SK-N-SH (cell line): Measurements from ENCODE around the gene PLD3. TPM values are rescaled to one million over a fixed set of nuclear protein-coding genes. Genes with fewer than 3 reads are reported as not detected.

Experiments
- CTCF ChIA-PET: fragments of 300-600, 350-600 bp; formaldehyde crosslinking; extraction: SDS; loops from one replicate; lab custom pipeline; 2021; lab: Yijun Ruan, JAX
- POLR2A ChIA-PET: fragments of 350-600 bp; sonication (Branson Sonifier 250); formaldehyde crosslinking; extraction: SDS; loops from one replicate; lab custom pipeline; 2020; ENCODE audit warnings: antibody characterized with exemption, inconsistent platforms; lab: Yijun Ruan, JAX
- DNase-seq: peaks from one replicate; pipeline ENCODE4 v3.0.0; 2012
- H2AFZ ChIP-seq: fragments of 200-600 bp; sonication (generic); 2 replicates; pipeline ENCODE4 v1.8.1; 2016; ENCODE audit warnings: antibody characterized with exemption, mild to moderate bottlenecking, low read depth
- H3F3A ChIP-seq: fragments of 200-600 bp; sonication (generic); replicated peaks from 2 replicates; pipeline ENCODE3; 2016; ENCODE audit warnings: antibody characterized with exemption, mild to moderate bottlenecking; ENCODE audit not compliant: insufficient read depth
- H3K27ac ChIP-seq, 2 experiments: fragments of 200-500 bp in 1 of 2; fragments of 200-600 bp in 1 of 2; sonication (Bioruptor generic) in 1 of 2; sonication (generic), shearing (Covaris generic) in 1 of 2; 2 replicates each; pipeline versions ENCODE4 v1.5.1 to v1.6.1; 2014 to 2016; ENCODE audit warnings: low read depth in 2 of 2, inconsistent platforms in 1 of 2, low read length in 1 of 2, mild to moderate bottlenecking in 1 of 2, mixed read lengths in 1 of 2
- H3K27me3 ChIP-seq: fragments of 200-600 bp; sonication (generic), shearing (Covaris generic); 2 replicates; pipeline ENCODE4 v1.6.1; 2016; ENCODE audit warnings: mixed run types; ENCODE audit not compliant: insufficient read depth
- H3K36me3 ChIP-seq, 2 experiments: fragments of 200-500 bp in 1 of 2; fragments of 200-600 bp in 1 of 2; sonication (Bioruptor generic) in 1 of 2; sonication (generic) in 1 of 2; replicated peaks in 1 of 2; 2 replicates each; pipeline versions ENCODE3 to v1.5.1; 2014 to 2016; ENCODE audit warnings: low read length in 1 of 2, mild to moderate bottlenecking in 1 of 2; ENCODE audit not compliant: insufficient read depth in 2 of 2, control insufficient read depth in 1 of 2
- H3K4me1 ChIP-seq, 2 experiments: fragments of 200-500 bp in 1 of 2; fragments of 200-600 bp in 1 of 2; sonication (Bioruptor generic) in 1 of 2; sonication (generic), shearing (Covaris generic) in 1 of 2; 2 replicates each; pipeline versions ENCODE4 v1.5.1 to v1.6.1; 2014 to 2016; ENCODE audit warnings: low read depth in 1 of 2, low read length in 1 of 2, mixed run types in 1 of 2; ENCODE audit not compliant: insufficient read depth in 2 of 2, control insufficient read depth in 1 of 2
- H3K4me2 ChIP-seq: fragments of 200-600 bp; sonication (generic), shearing (Covaris generic); 2 replicates; pipeline ENCODE4 v1.6.1; 2017; ENCODE audit warnings: mixed run types
- H3K4me3 ChIP-seq, 2 experiments: fragments of 200-500 bp in 1 of 2; fragments of 200-600 bp in 1 of 2; sonication (Bioruptor generic) in 1 of 2; sonication (generic), shearing (Covaris generic) in 1 of 2; 2 replicates each; pipeline versions ENCODE4 v1.5.1 to v1.8.1; 2014 to 2016; ENCODE audit warnings: low read depth in 2 of 2, inconsistent platforms in 1 of 2, low read length in 1 of 2, mild to moderate bottlenecking in 1 of 2, mixed read lengths in 1 of 2, moderate library complexity in 1 of 2
- H3K79me2 ChIP-seq: fragments of 200-600 bp; sonication (generic); 2 replicates; pipeline ENCODE4 v1.8.1; 2017; ENCODE audit warnings: mild to moderate bottlenecking; ENCODE audit not compliant: insufficient read depth
- H3K9ac ChIP-seq: fragments of 200-600 bp; sonication (generic); 2 replicates; pipeline ENCODE4 v1.6.1; 2017; ENCODE audit warnings: mixed run types
- H3K9me2 ChIP-seq: fragments of 200-600 bp; sonication (generic); 2 replicates; pipeline ENCODE4 v1.6.1; 2017; ENCODE audit warnings: mixed run types
- H3K9me3 ChIP-seq: fragments of 200-600 bp; sonication (generic); 2 replicates; pipeline ENCODE4 v1.6.1; 2017; ENCODE audit warnings: mixed run types, mild to moderate bottlenecking, moderate library complexity
- H4K20me1 ChIP-seq: fragments of 200-600 bp; sonication (generic); 2 replicates; pipeline ENCODE4 v1.6.1; 2017; ENCODE audit warnings: mild to moderate bottlenecking, mixed run types; ENCODE audit not compliant: insufficient read depth
- CHD2 ChIP-seq: fragments of 150-350 bp; IDR thresholded peaks from 2 replicates; pipeline ENCODE4 v1.6.1; 2018; ENCODE audit warnings: low read length; ENCODE audit not compliant: partially characterized antibody
- ELF1 ChIP-seq: IDR thresholded peaks from 2 replicates; pipeline ENCODE4 v1.4.0; 2012
- FOXJ3 ChIP-seq: sonication (generic); formaldehyde crosslinking; IDR thresholded peaks from 2 replicates; pipeline ENCODE4 v1.5.1; 2020; ENCODE audit warnings: mild to moderate bottlenecking, missing genetic modification reagents
- FOXM1 ChIP-seq: IDR thresholded peaks from 2 replicates; pipeline ENCODE4 v1.4.0; 2012; ENCODE audit warnings: low read depth, mild to moderate bottlenecking
- GABPA ChIP-seq: IDR thresholded peaks from 2 replicates; pipeline ENCODE4 v1.4.0; 2012; ENCODE audit warnings: low read depth, mild to moderate bottlenecking
- GATA2 ChIP-seq: sonication (generic); formaldehyde crosslinking; IDR thresholded peaks from 2 replicates; pipeline ENCODE4 v1.5.0; 2020; ENCODE audit warnings: mild to moderate bottlenecking, missing genetic modification reagents
- JUND ChIP-seq: IDR thresholded peaks from 2 replicates; pipeline ENCODE4 v1.4.0; 2012
- MEF2A ChIP-seq: IDR thresholded peaks from 2 replicates; pipeline ENCODE4 v1.4.0; 2012; ENCODE audit warnings: low read depth, borderline replicate concordance
- RFX5 ChIP-seq: IDR thresholded peaks from 2 replicates; pipeline ENCODE4 v1.6.1; 2012; ENCODE audit warnings: mild to moderate bottlenecking, improper control_type of control experiment, low read length
- TAF1 ChIP-seq: IDR thresholded peaks from 2 replicates; pipeline ENCODE4 v1.6.1; 2012; ENCODE audit warnings: low read depth, mild to moderate bottlenecking, low read length, moderate library complexity, borderline replicate concordance
- TCF12 ChIP-seq: IDR thresholded peaks from 2 replicates; pipeline ENCODE4 v1.4.0; 2012
- TEAD4 ChIP-seq: IDR thresholded peaks from 2 replicates; pipeline ENCODE4 v1.4.0; 2012; ENCODE audit warnings: mild to moderate bottlenecking, borderline replicate concordance; ENCODE audit not compliant: insufficient read depth
- YY1 ChIP-seq: IDR thresholded peaks from 2 replicates; pipeline ENCODE4 v1.4.0; 2012; ENCODE audit warnings: low read depth, mild to moderate bottlenecking
- WGBS: methylation state at CpG from one replicate; pipeline ENCODE4 v1.1.6; 2017; ENCODE audit warnings: low lambda C conversion rate; 5-methylcytosine and 5-hydroxymethylcytosine counted together
- polyA plus RNA-seq, 3 experiments: library from polyadenylated mRNA; depleted of rRNA; stranded (reverse); fragments of >200 nt; gene quantifications; 2 replicates each; pipeline ENCODE4 v1.2.3, GENCODE V29; 2012
- TF ChIP-seq, protein P1 (sequence below): IDR thresholded peaks from 2 replicates; pipeline ENCODE4 v1.6.1; 2012; ENCODE audit warnings: mild to moderate bottlenecking, low read depth, low read length, moderate library complexity
- TF ChIP-seq, protein P2 (sequence below): IDR thresholded peaks from 2 replicates; pipeline ENCODE4 v1.4.0; 2012; ENCODE audit warnings: low read depth, borderline replicate concordance
- TF ChIP-seq, protein P3 (sequence below): fragments of 200-600 bp; sonication (generic); IDR thresholded peaks from 2 replicates; pipeline ENCODE4 v1.6.1; 2017; ENCODE audit warnings: antibody characterized with exemption, mild to moderate bottlenecking, moderate library complexity
- TF ChIP-seq, protein P4 (sequence below): fragments of 150-350 bp; IDR thresholded peaks from 2 replicates; pipeline ENCODE4 v1.6.1; 2017; ENCODE audit warnings: antibody characterized with exemption, low read length, low read depth, borderline replicate concordance

PLD3 gene
- polyA plus RNA-seq, 1 of the 3 experiments (the other 2 are of a cell fraction) = 511 TPM

DNA sequence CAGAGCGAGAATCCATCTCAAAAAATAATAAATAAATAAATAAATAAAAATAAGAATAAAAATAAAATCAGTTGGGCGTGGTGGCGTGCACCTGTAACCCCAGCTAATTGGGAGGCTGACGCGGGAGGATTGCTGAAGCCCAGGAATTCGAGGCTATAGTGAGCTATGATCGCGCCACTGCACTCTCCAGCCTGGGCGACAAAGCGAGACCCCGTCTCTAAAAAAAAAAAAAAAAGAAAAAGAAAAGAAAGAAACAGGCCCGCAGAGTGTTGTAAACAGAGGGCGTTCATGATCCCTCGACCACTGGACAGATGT, 71.9 kb downstream of the PLD3 start:
- WGBS = 49% methylated on average over 14 of the region's 14 CpGs
- Histone ChIP-seq H2AFZ (0 out of 2 replicates have a peak overlapping the region, but pooled peaks have one; percentile 72), H3K9ac (peak overlapping the region; percentile 82; the same call in 1 of the 2 replicates), H3K9me2 (no peaks in the 10 kb centered on the region), H3K4me3 (peak overlapping the region; percentile 52 to 67), H3K4me2 (peak overlapping the region; percentile 87), H3K79me2 (peaks cover 36% of the 10 kb centered on the region), H4K20me1 (no peaks in the 10 kb centered on the region), H3K27me3 (no peaks in the 10 kb centered on the region), H3K4me1 (peaks cover 6 to 17% of the 10 kb centered on the region in 2 experiments; a peak in 3 of 4 replicates), H3K36me3 (peaks cover 7 to 15% of the 10 kb centered on the region in 2 experiments), H3K27ac (peak overlapping the region; percentile 92 to 97), H3K9me3 (no peaks in the 10 kb centered on the region), H3F3A (peaks cover 34% of the 10 kb centered on the region)
- POLR2A ChIA-PET = interaction anchor here (0.6 to 1.9 kb wide), 7 partner anchors 9 to 115 kb away, joined by 3 to 17 read pairs (median 4); partner anchors contain the start of genes BLVRB and SERTAD3
- DNase-seq = no peak
- CTCF ChIA-PET = interaction anchor here (0.6 to 2.6 kb wide), 29 partner anchors 9 to 843 kb away, joined by 3 to 27 read pairs (median 4); partner anchors contain the start of genes BLVRB, C19orf47, PLD3 and PRX
- TF ChIP-seq FOXJ3 (CRISPR knock-in tag) (no peak), TAF1 (no peak), CHD2 (no peak), ELF1 (no peak), GATA2 (CRISPR knock-in tag) (no peak), YY1 (no peak), GABPA (no peak), JUND (no peak), TCF12 (no peak), FOXM1 (no peak), RFX5 (no peak), MEF2A (no peak), TEAD4 (no peak)
- TF ChIP-seq, protein P1, sequence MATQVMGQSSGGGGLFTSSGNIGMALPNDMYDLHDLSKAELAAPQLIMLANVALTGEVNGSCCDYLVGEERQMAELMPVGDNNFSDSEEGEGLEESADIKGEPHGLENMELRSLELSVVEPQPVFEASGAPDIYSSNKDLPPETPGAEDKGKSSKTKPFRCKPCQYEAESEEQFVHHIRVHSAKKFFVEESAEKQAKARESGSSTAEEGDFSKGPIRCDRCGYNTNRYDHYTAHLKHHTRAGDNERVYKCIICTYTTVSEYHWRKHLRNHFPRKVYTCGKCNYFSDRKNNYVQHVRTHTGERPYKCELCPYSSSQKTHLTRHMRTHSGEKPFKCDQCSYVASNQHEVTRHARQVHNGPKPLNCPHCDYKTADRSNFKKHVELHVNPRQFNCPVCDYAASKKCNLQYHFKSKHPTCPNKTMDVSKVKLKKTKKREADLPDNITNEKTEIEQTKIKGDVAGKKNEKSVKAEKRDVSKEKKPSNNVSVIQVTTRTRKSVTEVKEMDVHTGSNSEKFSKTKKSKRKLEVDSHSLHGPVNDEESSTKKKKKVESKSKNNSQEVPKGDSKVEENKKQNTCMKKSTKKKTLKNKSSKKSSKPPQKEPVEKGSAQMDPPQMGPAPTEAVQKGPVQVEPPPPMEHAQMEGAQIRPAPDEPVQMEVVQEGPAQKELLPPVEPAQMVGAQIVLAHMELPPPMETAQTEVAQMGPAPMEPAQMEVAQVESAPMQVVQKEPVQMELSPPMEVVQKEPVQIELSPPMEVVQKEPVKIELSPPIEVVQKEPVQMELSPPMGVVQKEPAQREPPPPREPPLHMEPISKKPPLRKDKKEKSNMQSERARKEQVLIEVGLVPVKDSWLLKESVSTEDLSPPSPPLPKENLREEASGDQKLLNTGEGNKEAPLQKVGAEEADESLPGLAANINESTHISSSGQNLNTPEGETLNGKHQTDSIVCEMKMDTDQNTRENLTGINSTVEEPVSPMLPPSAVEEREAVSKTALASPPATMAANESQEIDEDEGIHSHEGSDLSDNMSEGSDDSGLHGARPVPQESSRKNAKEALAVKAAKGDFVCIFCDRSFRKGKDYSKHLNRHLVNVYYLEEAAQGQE = no peak
- TF ChIP-seq, protein P2, sequence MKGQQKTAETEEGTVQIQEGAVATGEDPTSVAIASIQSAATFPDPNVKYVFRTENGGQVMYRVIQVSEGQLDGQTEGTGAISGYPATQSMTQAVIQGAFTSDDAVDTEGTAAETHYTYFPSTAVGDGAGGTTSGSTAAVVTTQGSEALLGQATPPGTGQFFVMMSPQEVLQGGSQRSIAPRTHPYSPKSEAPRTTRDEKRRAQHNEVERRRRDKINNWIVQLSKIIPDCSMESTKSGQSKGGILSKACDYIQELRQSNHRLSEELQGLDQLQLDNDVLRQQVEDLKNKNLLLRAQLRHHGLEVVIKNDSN = no peak
- TF ChIP-seq, protein P3, sequence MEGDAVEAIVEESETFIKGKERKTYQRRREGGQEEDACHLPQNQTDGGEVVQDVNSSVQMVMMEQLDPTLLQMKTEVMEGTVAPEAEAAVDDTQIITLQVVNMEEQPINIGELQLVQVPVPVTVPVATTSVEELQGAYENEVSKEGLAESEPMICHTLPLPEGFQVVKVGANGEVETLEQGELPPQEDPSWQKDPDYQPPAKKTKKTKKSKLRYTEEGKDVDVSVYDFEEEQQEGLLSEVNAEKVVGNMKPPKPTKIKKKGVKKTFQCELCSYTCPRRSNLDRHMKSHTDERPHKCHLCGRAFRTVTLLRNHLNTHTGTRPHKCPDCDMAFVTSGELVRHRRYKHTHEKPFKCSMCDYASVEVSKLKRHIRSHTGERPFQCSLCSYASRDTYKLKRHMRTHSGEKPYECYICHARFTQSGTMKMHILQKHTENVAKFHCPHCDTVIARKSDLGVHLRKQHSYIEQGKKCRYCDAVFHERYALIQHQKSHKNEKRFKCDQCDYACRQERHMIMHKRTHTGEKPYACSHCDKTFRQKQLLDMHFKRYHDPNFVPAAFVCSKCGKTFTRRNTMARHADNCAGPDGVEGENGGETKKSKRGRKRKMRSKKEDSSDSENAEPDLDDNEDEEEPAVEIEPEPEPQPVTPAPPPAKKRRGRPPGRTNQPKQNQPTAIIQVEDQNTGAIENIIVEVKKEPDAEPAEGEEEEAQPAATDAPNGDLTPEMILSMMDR = no peak
- TF ChIP-seq, protein P4, sequence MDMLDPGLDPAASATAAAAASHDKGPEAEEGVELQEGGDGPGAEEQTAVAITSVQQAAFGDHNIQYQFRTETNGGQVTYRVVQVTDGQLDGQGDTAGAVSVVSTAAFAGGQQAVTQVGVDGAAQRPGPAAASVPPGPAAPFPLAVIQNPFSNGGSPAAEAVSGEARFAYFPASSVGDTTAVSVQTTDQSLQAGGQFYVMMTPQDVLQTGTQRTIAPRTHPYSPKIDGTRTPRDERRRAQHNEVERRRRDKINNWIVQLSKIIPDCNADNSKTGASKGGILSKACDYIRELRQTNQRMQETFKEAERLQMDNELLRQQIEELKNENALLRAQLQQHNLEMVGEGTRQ = no peak
